GM23248 (cell line): Measurements from ENCODE around the gene ARL10.

Experiments
- EZH2 ChIP-seq: fragments of 200-600 bp; sonication (generic); IDR thresholded peaks from 2 replicates; pipeline ENCODE4 v1.6.1; 2018; ENCODE audit warnings: antibody characterized with exemption, mild to moderate bottlenecking; ENCODE audit not compliant: insufficient read depth, poor library complexity, severe bottlenecking
- EZH2phosphoT487 ChIP-seq: fragments of 200-600 bp; sonication (generic); IDR thresholded peaks from 2 replicates; pipeline ENCODE4 v1.6.1; 2018; ENCODE audit warnings: antibody characterized with exemption, moderate library complexity, mild to moderate bottlenecking, low read depth; ENCODE audit not compliant: insufficient read depth

GRCh38 chr5:176401281-176402205, 36.3 kb downstream of the ARL10 start:
- TF ChIP-seq EZH2 = no peak
- no peak for TF ChIP-seq EZH2phosphoT487
